Measurements from ENCODE around the gene SNTG2. TPM values are rescaled to one million over a fixed set of nuclear protein-coding genes. Genes with fewer than 3 reads are reported as not detected.

SNTG2 gene
- total RNA-seq, 1 experiment from 2014 or later, result not detected

DNA sequence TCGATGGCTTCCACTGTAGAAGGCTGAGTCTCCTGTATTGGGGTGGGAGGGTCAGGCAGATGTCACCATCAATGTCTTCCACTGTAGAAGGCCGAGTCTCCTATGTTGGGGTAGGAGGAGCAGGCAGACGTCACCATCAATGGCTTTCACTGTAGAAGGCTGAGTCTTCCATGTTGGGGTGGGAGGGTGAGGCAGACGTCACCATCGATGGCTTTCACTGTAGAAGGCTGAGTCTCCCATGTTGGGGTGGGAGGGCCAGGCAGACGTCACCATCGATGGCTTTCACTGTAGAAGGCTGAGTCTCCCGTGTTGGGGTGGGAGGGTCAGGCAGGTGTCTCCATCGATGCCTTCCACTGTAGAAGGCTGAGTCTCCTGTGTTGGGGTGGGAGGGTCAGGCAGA is 345.1 kb downstream of the SNTG2 start:
- Mint-ChIP-seq H3K36me3 (ENCODE audit: insufficient read depth, unreplicated experiment) (no peaks in the 10 kb centered on the region), H3K4me1 (ENCODE audit: low read depth, unreplicated experiment) (no peaks in the 10 kb centered on the region), H3K27me3 (ENCODE audit: insufficient read depth, unreplicated experiment) (peaks cover 9% of the 10 kb centered on the region), H3K27ac (ENCODE audit: unreplicated experiment) (no peak overlapping the region), H3K4me3 (ENCODE audit: unreplicated experiment) (no peak overlapping the region), H3K9me3 (ENCODE audit: unreplicated experiment) (peaks cover 9% of the 10 kb centered on the region)
- Histone ChIP-seq H3K4me1 (no peaks in the 10 kb centered on the region), H3K9me3 (0 out of 2 replicates have a peak, but pooled peaks cover 2% of the 10 kb centered on the region), H3K36me3 (ENCODE audit: control insufficient read depth, insufficient read depth, low read length) (no peaks in the 10 kb centered on the region), H3K4me3 (ENCODE audit: low read depth, low read length) (no peak overlapping the region), H3K27me3 (replicated peaks; ENCODE audit: control insufficient read depth, insufficient read depth, low read length) (no peaks in the 10 kb centered on the region)
- TF ChIP-seq, protein P1, sequence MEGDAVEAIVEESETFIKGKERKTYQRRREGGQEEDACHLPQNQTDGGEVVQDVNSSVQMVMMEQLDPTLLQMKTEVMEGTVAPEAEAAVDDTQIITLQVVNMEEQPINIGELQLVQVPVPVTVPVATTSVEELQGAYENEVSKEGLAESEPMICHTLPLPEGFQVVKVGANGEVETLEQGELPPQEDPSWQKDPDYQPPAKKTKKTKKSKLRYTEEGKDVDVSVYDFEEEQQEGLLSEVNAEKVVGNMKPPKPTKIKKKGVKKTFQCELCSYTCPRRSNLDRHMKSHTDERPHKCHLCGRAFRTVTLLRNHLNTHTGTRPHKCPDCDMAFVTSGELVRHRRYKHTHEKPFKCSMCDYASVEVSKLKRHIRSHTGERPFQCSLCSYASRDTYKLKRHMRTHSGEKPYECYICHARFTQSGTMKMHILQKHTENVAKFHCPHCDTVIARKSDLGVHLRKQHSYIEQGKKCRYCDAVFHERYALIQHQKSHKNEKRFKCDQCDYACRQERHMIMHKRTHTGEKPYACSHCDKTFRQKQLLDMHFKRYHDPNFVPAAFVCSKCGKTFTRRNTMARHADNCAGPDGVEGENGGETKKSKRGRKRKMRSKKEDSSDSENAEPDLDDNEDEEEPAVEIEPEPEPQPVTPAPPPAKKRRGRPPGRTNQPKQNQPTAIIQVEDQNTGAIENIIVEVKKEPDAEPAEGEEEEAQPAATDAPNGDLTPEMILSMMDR (IDR thresholded peaks at IDR 0.05; ENCODE audit: insufficient read depth in 1 of 2, low read depth in 1 of 2, low read length in 1 of 2, severe bottlenecking in 1 of 2, unreplicated experiment in 1 of 2), result no peak
- BruUV-seq (replicated peaks), result no TSS peak
- intact Hi-C loops (cut with micrococcal nuclease; ENCODE audit: unreplicated experiment), result no loop called here
- DNase-seq, result no peak
- ChIA-PET POLR2A (no interaction called here), CTCF (no interaction called here)

DNA sequence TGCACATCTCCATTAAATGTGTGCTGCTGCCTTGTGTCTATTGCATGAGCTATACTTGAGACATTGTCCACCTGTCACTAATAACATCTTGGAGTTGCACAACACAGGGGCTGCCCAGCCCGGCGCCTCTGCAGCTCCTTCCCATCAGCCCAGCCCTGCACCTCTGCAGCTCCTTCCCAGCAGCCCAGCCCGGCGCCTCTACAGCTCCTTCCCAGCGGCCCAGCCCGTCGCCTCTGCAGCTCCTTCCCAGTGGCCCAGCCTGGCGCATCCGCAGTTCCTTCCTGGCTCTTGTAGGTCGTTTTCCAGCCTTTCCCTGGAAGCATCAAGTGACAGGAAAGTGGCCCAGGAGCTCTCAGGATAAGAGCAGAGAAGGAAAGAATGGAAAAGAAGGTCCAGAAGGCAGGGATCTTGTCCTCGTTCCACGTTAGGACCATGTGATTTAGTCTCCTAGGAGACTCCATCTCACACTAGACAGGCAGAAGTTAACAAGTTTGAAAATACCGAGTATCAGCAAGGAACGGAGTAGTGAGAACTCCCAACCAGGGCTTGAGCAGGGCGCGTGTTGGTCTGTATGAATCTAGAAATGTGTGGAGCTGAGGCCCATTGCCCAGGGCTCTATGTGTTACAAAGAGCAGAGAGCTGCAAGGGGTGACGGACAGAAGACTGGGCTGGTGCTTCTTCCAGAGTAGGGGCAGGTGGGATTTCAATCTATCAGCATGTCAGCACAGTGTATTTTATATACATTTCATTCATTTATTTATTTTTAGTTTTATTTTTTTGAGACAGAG is 346.9 kb downstream of the SNTG2 start:
- POLR2A ChIA-PET, result no interaction called here
- H3K4me1 Mint-ChIP-seq (ENCODE audit: low read depth, unreplicated experiment), result no peaks in the 10 kb centered on the region
- peaks cover 9% of the 10 kb centered on the region for H3K9me3 Mint-ChIP-seq (ENCODE audit: unreplicated experiment)
- H3K36me3 Mint-ChIP-seq (ENCODE audit: insufficient read depth, unreplicated experiment), result no peaks in the 10 kb centered on the region
- intact Hi-C loops (cut with micrococcal nuclease; ENCODE audit: unreplicated experiment), result no loop called here
- H3K27me3 Mint-ChIP-seq (ENCODE audit: insufficient read depth, unreplicated experiment), result peaks cover 10% of the 10 kb centered on the region
- no peaks in the 10 kb centered on the region for H3K36me3 ChIP-seq (ENCODE audit: control insufficient read depth, insufficient read depth, low read length)
- no peaks in the 10 kb centered on the region for H3K4me1 ChIP-seq
- CTCF ChIA-PET, result no interaction called here
- H3K4me3 ChIP-seq (ENCODE audit: low read depth, low read length), result no peak overlapping the region
- TF ChIP-seq, protein P1 (IDR thresholded peaks at IDR 0.05; ENCODE audit: insufficient read depth in 1 of 2, low read depth in 1 of 2, low read length in 1 of 2, severe bottlenecking in 1 of 2, unreplicated experiment in 1 of 2), result no peak
- H3K4me3 Mint-ChIP-seq (ENCODE audit: unreplicated experiment), result no peak overlapping the region
- no peaks in the 10 kb centered on the region for H3K27me3 ChIP-seq (replicated peaks; ENCODE audit: control insufficient read depth, insufficient read depth, low read length)
- no peak for DNase-seq
- H3K27ac Mint-ChIP-seq (ENCODE audit: unreplicated experiment), result no peak overlapping the region
- BruUV-seq (replicated peaks), result no TSS peak
- H3K9me3 ChIP-seq, result 0 out of 2 replicates have a peak, but pooled peaks cover 2% of the 10 kb centered on the region

DNA sequence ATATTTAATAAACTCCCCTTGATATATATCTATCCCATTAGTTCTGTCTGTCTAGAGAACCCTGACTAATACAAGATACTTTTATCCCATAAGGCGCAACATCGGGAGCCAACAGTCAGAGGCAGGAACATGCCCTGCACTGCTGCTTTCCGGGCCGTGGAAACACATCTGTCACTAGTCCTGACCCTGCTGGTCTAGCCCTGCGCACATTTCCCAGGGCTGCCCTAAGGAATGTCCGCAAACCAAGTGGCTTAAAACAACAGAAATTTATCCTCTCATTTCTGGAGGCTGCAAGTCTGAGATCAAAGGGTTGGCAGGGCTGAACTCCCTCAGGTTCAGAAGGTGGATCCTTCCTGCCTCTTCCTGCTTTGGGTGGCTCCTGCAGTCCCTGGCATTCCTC is 348.4 kb downstream of the SNTG2 start:
- Histone ChIP-seq H3K4me3 (ENCODE audit: low read depth, low read length) (no peak overlapping the region), H3K27me3 (replicated peaks; ENCODE audit: control insufficient read depth, insufficient read depth, low read length) (no peaks in the 10 kb centered on the region), H3K9me3 (no peaks in the 10 kb centered on the region), H3K36me3 (ENCODE audit: control insufficient read depth, insufficient read depth, low read length) (no peaks in the 10 kb centered on the region), H3K4me1 (no peaks in the 10 kb centered on the region)
- H3K27ac Mint-ChIP-seq (ENCODE audit: unreplicated experiment), result no peak overlapping the region
- H3K27me3 Mint-ChIP-seq (ENCODE audit: insufficient read depth, unreplicated experiment), result peaks cover 17% of the 10 kb centered on the region
- H3K4me3 Mint-ChIP-seq (ENCODE audit: unreplicated experiment), result no peak overlapping the region
- no peaks in the 10 kb centered on the region for H3K36me3 Mint-ChIP-seq (ENCODE audit: insufficient read depth, unreplicated experiment)
- TF ChIP-seq, protein P1 (IDR thresholded peaks at IDR 0.05; ENCODE audit: insufficient read depth in 1 of 2, low read depth in 1 of 2, low read length in 1 of 2, severe bottlenecking in 1 of 2, unreplicated experiment in 1 of 2), result no peak
- intact Hi-C loops (cut with micrococcal nuclease; ENCODE audit: unreplicated experiment), result no loop called here
- ChIA-PET POLR2A (no interaction called here), CTCF (no interaction called here)
- DNase-seq, result no peak
- H3K9me3 Mint-ChIP-seq (ENCODE audit: unreplicated experiment), result no peaks in the 10 kb centered on the region
- BruUV-seq (replicated peaks), result no TSS peak
- H3K4me1 Mint-ChIP-seq (ENCODE audit: low read depth, unreplicated experiment), result no peaks in the 10 kb centered on the region
